Epidermal melanocyte (primary cell): Measurements from ENCODE around the gene FASN.
"Not testable (repeated sequence)": the region's sequence is repeated elsewhere in the genome, so short reads cannot be mapped to it uniquely, and the experiment has no call there.

ENCODE experiments used
- DNase-seq: peaks from one replicate; pipeline ENCODE4 v3.0.0; 2011; ENCODE audit warnings: low spot score; ENCODE audit not compliant: insufficient read length

The FASN gene

GRCh38 chr17:82098169-82098938 lies at the start of gene FASN:
Gene FASN (minus strand): TSS chr17:82098236. CDS start chr17:82096445, 1,791 bp downstream.
- DNase-seq, result peak; percentile 100

GRCh38 chr17:82146663-82147654 lies 48.9 kb upstream of the FASN start:
- peak; percentile 5 for DNase-seq

GRCh38 chr17:82145550-82146155 lies 47.6 kb upstream of the FASN start:
- peak; percentile 9 for DNase-seq

- peak; percentile 9 for DNase-seq
Observed at GRCh38 chr17:82143333-82143732, 45.3 kb upstream of the FASN start.

- not testable (repeated sequence) for DNase-seq
Observed at GRCh38 chr17:82139961-82140360, 41.9 kb upstream of the FASN start.

- no peak for DNase-seq
Observed at GRCh38 chr17:82138511-82138992, 40.5 kb upstream of the FASN start.

- DNase-seq, result no peak
Observed at GRCh38 chr17:82134101-82134500, 36.1 kb upstream of the FASN start.

- not testable (repeated sequence) for DNase-seq
Observed at GRCh38 chr17:82133166-82133953, 35.3 kb upstream of the FASN start.

GRCh38 chr17:82129095-82129494 lies 31.1 kb upstream of the FASN start:
- no peak for DNase-seq

- DNase-seq, result no peak
Observed at GRCh38 chr17:82128287-82128686, 30.3 kb upstream of the FASN start.

GRCh38 chr17:82127704-82128103 lies 29.7 kb upstream of the FASN start:
- no peak for DNase-seq

- no peak for DNase-seq
Observed at GRCh38 chr17:82127315-82127595, 29.2 kb upstream of the FASN start.

GRCh38 chr17:82126556-82127314 lies 28.7 kb upstream of the FASN start:
- DNase-seq, result no peak

- no peak for DNase-seq
Observed at GRCh38 chr17:82124101-82124500, 26.1 kb upstream of the FASN start.

GRCh38 chr17:82121660-82122629 lies 23.9 kb upstream of the FASN start:
- DNase-seq, result no peak

- no peak for DNase-seq
Observed at GRCh38 chr17:82121246-82121645, 23.2 kb upstream of the FASN start.

- DNase-seq, result no peak
Observed at GRCh38 chr17:82120148-82120547, 22.1 kb upstream of the FASN start.

- DNase-seq, result peak; percentile 65
Observed at GRCh38 chr17:82118815-82119380, 20.9 kb upstream of the FASN start.
